GM18858 (cell line): ENCODE data around the gene LAMA1.

Source experiments
- ATAC-seq: cut with Tn5 transposase; IDR thresholded peaks from one replicate; pipeline ENCODE4 v1.9.1; 2021; ENCODE audit not compliant: unreplicated experiment

LAMA1 gene

GRCh38 chr18:7062811-7063210 lies 54.8 kb downstream of the LAMA1 start:
- ATAC-seq = no peak

- ATAC-seq = no peak
Observed at GRCh38 chr18:7062236-7062635, 55.4 kb downstream of the LAMA1 start.

- no peak for ATAC-seq
Observed at GRCh38 chr18:7059276-7059675, 58.3 kb downstream of the LAMA1 start.

GRCh38 chr18:7056026-7056425 lies 61.6 kb downstream of the LAMA1 start:
- ATAC-seq = no peak

DNA sequence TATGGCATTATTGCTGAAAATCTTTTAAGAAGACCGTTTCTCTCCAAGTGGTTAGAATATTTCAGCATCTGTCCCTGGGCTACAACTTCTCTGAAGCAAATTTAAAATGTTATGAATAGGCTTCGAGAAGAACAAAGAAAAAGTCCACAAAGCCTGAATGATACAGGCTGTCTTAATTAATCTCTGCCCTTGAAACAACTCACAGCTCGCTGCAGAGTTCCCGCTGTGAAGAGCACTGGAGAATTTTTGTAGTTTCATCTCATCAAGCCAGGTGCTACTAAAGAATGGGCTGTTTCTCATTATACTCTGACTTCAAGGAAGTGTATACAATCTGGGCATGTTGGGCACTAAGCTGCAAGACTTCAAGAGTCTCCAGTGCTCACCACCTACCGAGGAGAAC lies 67.6 kb downstream of the LAMA1 start:
- no peak for ATAC-seq

DNA sequence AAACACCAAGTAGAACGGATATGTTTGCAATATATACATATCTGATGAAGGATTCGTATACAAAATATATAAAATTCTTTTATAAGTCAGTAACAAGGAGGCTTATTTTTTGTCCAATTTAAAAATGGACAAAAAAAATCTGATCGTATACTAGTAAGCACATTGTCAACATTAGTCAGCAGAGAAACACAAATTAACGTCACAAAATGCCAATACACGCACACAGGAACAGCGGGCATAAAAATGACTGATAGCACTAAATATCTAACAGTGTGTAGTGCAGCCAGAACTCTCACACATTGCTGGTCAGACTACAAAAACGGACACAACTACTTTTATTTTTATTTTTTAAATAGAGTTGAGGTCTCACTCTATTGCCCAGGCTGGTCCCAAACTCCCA lies 69.5 kb downstream of the LAMA1 start:
- no peak for ATAC-seq

DNA sequence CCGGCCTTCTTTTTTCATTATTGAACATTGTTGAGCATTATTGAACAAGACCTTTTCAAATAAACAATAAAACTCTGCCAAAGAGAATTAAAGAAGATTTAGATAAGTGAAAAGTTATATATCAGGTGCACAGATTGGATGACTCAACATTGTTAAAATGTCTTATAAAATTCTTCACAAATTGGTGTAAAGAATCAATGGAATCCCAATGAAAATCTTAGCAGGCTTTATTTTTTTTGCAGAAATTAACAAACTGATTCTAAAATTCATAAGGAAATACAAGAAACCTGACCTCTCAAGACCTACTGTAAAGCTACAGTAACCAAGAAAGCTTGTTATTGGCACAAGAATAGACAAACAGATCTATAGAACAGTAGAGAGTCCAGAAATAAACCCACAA lies 70.3 kb downstream of the LAMA1 start:
- ATAC-seq = no peak

DNA sequence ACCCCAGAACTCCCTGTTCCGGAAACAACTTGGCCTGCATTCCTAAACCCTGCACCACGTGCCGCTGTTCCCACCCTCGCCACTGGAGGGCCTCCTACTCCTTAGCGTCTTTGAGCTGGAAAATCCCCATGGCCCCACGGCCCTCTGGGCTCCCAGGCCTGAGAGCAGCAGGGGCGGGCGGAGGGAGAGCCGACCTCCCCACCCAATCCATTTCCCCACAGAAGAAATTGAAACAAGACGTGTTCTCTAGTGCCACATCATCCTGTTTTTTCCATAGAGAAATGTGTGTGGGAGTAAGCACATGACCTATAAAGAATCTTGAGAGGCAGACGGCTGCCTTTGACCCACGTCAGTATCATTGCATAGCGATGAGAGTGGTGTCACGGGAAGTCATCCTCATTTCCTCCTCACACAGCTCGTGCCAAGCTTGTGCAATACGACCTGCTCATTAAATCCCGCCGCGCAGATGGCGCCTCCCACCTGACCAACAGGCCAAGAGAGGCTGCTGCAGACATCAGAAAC lies 79.2 kb downstream of the LAMA1 start:
- no peak for ATAC-seq

DNA sequence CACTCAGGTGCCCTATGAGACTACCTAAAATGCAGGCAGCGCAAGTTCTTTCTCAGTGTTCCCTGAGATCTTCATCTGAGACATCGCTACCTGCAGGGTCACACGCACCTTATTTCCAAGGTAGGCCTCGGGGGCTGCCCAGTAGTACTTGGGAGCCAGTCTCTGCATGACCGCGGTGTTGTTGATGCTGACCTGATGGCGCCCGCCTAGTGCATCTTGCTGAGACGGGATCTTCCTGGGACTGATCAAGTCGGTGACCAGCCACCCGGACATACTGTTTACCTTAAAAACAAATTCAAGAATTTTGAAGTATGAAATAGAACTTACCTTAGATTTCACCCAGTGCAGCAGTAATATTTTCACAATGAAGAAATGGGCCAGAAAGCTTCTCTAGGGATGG lies 80.1 kb downstream of the LAMA1 start:
- no peak for ATAC-seq

DNA sequence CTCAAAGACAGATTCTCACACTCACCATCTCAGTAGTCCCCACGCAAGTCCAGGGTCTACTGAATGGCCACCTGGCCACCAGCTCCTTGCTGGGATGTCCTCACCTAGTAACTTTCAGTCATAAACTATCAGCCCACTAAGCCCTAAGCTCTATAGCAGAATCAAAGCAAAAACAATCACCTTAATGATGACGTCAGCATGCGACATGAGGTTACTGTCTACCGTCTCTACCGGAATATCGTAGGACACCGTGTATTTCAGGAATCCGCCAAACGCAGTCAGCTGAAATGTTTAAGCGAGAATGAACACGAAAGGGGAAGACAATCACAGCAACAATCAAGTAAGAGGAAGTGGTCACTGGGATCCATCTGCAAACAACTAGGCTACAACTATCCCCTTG lies 81.8 kb downstream of the LAMA1 start:
- no peak for ATAC-seq

GRCh38 chr18:7034924-7035323 lies 82.7 kb downstream of the LAMA1 start:
- ATAC-seq = no peak

- no peak for ATAC-seq
Observed at GRCh38 chr18:7032537-7032936, 85.1 kb downstream of the LAMA1 start.

- no peak for ATAC-seq
Observed at GRCh38 chr18:7028625-7029024, 89.0 kb downstream of the LAMA1 start.

DNA sequence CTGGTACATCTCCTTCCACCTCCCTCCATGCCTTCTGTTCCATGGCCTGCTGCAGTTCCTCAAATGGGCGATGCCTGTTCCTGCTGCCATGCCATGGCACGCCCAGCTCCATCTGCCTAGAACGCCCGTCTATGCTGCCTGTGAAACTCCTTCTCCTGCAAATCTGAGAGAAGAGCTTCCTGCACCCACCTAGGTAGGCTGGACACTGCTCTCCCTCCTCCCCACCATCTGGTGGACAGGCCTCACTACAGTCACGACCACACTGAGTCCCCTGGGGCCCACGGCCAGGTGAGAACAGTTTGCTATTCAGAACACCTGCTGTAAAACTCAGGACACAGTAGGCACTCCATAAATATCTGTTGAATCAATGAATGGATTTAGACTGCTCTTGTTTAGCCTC lies 92.4 kb downstream of the LAMA1 start:
- ATAC-seq = no peak

DNA sequence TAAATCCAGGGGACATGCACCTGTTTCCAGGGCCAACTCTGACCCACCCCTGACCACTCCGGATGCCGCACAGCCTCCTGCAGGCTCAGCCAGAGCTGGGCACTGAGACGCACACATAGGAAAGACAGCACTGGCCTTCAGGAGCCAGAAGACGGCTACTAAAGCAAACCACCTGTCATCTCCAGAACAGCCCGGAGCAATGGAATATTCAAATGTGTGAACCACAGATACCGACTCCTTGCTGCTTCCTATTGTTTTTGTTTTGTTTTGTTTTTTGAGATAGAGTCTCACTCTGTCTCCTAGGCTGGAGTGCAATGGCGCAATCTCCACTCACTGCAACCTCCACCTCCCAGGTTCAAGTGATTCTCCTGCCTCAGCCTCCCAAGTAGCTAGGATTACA lies 94.0 kb downstream of the LAMA1 start:
- ATAC-seq = no peak

GRCh38 chr18:7023063-7023580 lies 94.5 kb downstream of the LAMA1 start:
- no peak for ATAC-seq

DNA sequence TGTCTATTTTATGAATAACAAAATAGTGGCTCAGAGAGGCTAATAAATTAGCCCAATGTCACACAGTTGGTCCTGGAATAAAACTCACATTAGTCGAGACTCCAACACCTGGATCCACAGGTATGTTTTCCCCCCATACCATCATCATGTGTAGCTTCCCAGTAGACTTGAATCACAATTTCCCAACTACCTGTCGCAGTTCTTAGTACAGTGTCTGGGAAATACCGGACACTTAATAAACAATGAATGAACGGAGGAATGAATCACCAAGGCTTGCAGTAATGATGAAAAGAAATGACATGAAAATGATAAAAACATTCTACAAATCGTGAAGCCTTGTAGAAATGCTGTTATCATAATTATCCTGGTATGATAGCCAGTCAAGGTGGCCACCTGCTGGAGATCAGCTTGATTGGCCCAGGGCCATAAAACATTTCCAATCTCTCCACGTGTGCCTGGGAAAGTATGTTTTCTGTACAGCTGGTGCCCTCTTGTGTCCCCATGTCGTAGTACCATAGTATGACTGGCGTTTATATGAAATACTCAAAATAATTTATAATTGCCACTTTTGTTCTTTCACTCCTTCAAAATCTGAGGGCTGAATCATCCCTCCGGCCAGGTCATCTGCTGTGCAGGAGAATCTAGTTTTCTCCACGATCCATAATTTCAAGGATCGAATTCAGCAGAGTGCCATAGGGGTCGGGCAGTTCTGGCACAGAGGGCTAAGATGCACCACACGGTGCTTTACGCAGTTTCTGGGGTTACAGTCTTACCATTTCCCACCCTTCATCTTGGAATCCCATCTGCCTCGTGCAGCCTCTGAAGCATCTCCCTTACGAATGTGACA lies 95.4 kb downstream of the LAMA1 start:
- ATAC-seq = no peak

- ATAC-seq = no peak
Observed at GRCh38 chr18:7020995-7021777, 96.4 kb downstream of the LAMA1 start.

- no peak for ATAC-seq
Observed at GRCh38 chr18:7017013-7017412, 100.6 kb downstream of the LAMA1 start.

- no peak for ATAC-seq
Observed at GRCh38 chr18:7011142-7011541, 106.5 kb downstream of the LAMA1 start.

DNA sequence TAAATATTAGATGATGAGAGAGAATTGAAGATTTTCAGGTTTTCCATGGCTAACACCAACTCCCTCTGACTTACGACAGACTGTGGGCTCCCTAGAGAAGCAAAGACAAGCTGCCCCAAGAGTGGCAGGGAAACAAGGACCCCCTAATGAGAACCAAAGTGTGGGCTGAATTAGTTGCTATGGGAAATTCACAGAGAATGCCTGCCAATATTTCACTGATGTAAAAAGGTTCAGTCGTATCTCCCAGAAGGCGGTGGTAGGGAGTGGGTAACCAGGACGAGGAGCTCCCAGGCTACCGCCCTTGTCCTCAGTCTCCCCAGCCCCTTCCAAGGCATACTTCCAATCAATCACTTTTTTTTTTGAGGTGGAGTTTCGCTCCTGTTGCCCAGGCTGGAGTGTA lies 113.6 kb downstream of the LAMA1 start:
- ATAC-seq = no peak

GRCh38 chr18:7002107-7002506 lies 115.5 kb downstream of the LAMA1 start:
- ATAC-seq = no peak
